Right lobe of liver (tissue), 6 donors: ENCODE results near the gene OSBPL2. TPM values are rescaled to one million over a fixed set of nuclear protein-coding genes. Genes with fewer than 3 reads are reported as not detected.

Experiments used
- ATAC-seq, 4 donors: fragments of 200-7000 bp; cut with Tn5 transposase; one replicate each; pipeline ENCODE4 v1.9.1; 2020; ENCODE audit warnings: mild to moderate bottlenecking in 4 of 4, moderate library complexity in 4 of 4
- DNase-seq, 3 donors: peaks; one replicate each; pipeline ENCODE4 v3.0.0-alpha.2; 2020
- H3K27ac ChIP-seq, 3 donors: fragments of 200-600 bp; one replicate each; pipeline ENCODE4 v1.8.0; 2022
- H3K27me3 ChIP-seq, 2 donors: fragments of 200-600 bp; one replicate each; pipeline ENCODE4 v1.8.0; 2022
- H3K36me3 ChIP-seq, 4 donors: fragments of 200-600 bp; sonication (generic) in 1 of 4; one replicate each; pipeline versions ENCODE4 v1.5.1 to v1.8.0; 2017 to 2022; ENCODE audit warnings: control low read depth in 1 of 4
- H3K4me1 ChIP-seq, 4 donors: fragments of 200-600 bp; sonication (generic) in 1 of 4; one replicate each; pipeline versions ENCODE4 v1.5.1 to v1.8.0; 2017 to 2022; ENCODE audit warnings: control low read depth in 1 of 4
- H3K4me3 ChIP-seq, 3 donors: fragments of 200-600 bp; one replicate each; pipeline ENCODE4 v1.8.0; 2022
- H3K9me3 ChIP-seq, 4 donors: fragments of 200-600 bp; sonication (generic) in 1 of 4; one replicate each; pipeline versions ENCODE4 v1.5.1 to v1.8.0; 2017 to 2022; ENCODE audit warnings: control low read depth in 1 of 4
- POLR2A ChIP-seq: fragments of 450-650 bp; IDR thresholded peaks from one replicate; pipeline ENCODE4 v1.6.1; 2017; ENCODE audit warnings: antibody characterized with exemption, mild to moderate bottlenecking
- WGBS: methylation state at CpG from one replicate; pipeline ENCODE4 v1.1.6; 2018; ENCODE audit warnings: low coverage, low lambda C conversion rate; ENCODE audit not compliant: insufficient coverage; ENCODE audit errors: missing lambda C conversion rate; 5-methylcytosine and 5-hydroxymethylcytosine counted together
- intact Hi-C, 2 donors: fragments of 100-400 bp; cut with DNase I; formaldehyde crosslinking; loops; one replicate each; pipeline versions ENCODE4 v1.11.2 to v1.14.1; 2022
- total RNA-seq, 6 experiments: library from RNA; depleted of rRNA in 2 of 6; stranded (reverse); fragments of >200 nt in 2 of 6; fragmentation: NEBNext Ultra II Directional in 3 of 6; extraction: Animal tissue kit (Norgen Biotek cat#: 25700) in 3 of 6; gene quantifications; one replicate each; pipeline versions ENCODE4 v1.1.0 to v1.2.4, GENCODE V29; 2016 to 2023
- TF ChIP-seq, protein P1 (sequence below), 4 donors: fragments of 200-600 bp in 3 of 4; fragments of 450-650 bp in 1 of 4; IDR thresholded peaks; one replicate each; pipeline versions ENCODE4 v1.5.1 to v1.8.0; 2016 to 2022; ENCODE audit warnings: antibody characterized with exemption in 4 of 4, mild to moderate bottlenecking in 2 of 4
- donor health status: DM: no; HTN: yes; CAD: no.
- donor health status: DM: no; HTN: no; CAD: no.
- donor health status: DM: no; HTN: no; CAD: no.
- donor health status: DM: no; HTN: yes; CAD: no.
- donor health status: DM: no; HTN: yes; CAD: no.

Gene OSBPL2
- total RNA-seq, 6 experiments from 2014 or later, result 15.6 to 27.8 (median 21.2) TPM

GRCh38 chr20:62277253-62277652 is 38.9 kb downstream of the OSBPL2 start:
- no peak for TF ChIP-seq POLR2A
- TF ChIP-seq, protein P1, sequence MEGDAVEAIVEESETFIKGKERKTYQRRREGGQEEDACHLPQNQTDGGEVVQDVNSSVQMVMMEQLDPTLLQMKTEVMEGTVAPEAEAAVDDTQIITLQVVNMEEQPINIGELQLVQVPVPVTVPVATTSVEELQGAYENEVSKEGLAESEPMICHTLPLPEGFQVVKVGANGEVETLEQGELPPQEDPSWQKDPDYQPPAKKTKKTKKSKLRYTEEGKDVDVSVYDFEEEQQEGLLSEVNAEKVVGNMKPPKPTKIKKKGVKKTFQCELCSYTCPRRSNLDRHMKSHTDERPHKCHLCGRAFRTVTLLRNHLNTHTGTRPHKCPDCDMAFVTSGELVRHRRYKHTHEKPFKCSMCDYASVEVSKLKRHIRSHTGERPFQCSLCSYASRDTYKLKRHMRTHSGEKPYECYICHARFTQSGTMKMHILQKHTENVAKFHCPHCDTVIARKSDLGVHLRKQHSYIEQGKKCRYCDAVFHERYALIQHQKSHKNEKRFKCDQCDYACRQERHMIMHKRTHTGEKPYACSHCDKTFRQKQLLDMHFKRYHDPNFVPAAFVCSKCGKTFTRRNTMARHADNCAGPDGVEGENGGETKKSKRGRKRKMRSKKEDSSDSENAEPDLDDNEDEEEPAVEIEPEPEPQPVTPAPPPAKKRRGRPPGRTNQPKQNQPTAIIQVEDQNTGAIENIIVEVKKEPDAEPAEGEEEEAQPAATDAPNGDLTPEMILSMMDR (IDR thresholded peaks at IDR 0.05), result no peak
- no peak for DNase-seq
- intact Hi-C loops, result no loop called here
- 83% methylated on average over 6 of the region's 13 CpGs for WGBS
- ATAC-seq, result no peak
- Histone ChIP-seq H3K36me3 (peaks cover 0 to 58% (median 32%) of the 10 kb centered on the region in 4 donors), H3K4me1 (no peaks in the 10 kb centered on the region), H3K27me3 (no peaks in the 10 kb centered on the region), H3K4me3 (no peak overlapping the region), H3K27ac (no peak overlapping the region), H3K9me3 (no peaks in the 10 kb centered on the region)

DNA sequence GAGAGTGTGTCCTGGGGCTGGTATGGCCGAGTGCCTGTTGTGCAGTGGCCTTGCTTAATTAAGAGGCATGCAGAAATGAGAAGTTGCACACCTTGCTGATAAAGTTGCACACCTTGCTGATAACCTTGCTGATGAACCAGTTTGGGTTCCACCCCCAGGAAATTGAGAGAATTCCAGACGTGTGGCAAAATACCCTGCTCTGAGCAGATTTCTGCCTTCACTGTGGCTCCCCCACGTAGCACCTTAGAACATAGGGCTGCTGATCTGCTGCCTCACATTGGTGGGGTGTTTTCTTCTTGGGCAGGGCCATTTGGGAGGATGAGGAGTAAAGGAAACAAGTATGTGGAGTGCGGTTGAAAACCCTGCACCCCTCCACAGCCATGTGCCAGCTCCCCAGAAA is 42.0 kb downstream of the OSBPL2 start:
- 93% methylated on average over 3 of the region's 4 CpGs for WGBS
- intact Hi-C loops, result no loop called here

GRCh38 chr20:62281161-62281933 is 43.0 kb downstream of the OSBPL2 start:
- H3K9me3 ChIP-seq, result no peaks in the 10 kb centered on the region
- DNase-seq (no peak), ATAC-seq (no peak)
- H3K36me3 ChIP-seq, result peaks cover 0 to 48% (median 21%) of the 10 kb centered on the region in 4 donors
- peaks cover 0 to 3% (median 0%) of the 10 kb centered on the region in 4 donors for H3K4me1 ChIP-seq
- WGBS, result 86% methylated on average over 10 of the region's 31 CpGs
- no peak overlapping the region for H3K4me3 ChIP-seq
- intact Hi-C loops, result no loop called here
- TF ChIP-seq POLR2A, result no peak
- TF ChIP-seq, protein P1 (IDR thresholded peaks at IDR 0.05), result no peak
- H3K27me3 ChIP-seq, result no peaks in the 10 kb centered on the region
- no peak overlapping the region for H3K27ac ChIP-seq

More for the DNA sequence above, 42.0 kb downstream of the OSBPL2 start:
- no peak for DNase-seq
- H3K4me3 ChIP-seq, result no peak overlapping the region
- peaks cover 0 to 2% (median 0%) of the 10 kb centered on the region in 4 donors for H3K4me1 ChIP-seq
- no peak for TF ChIP-seq POLR2A
- TF ChIP-seq, protein P1 (IDR thresholded peaks at IDR 0.05), result no peak
- no peaks in the 10 kb centered on the region for H3K9me3 ChIP-seq
- peaks cover 0 to 50% (median 21%) of the 10 kb centered on the region in 4 donors for H3K36me3 ChIP-seq
- no peaks in the 10 kb centered on the region for H3K27me3 ChIP-seq
- H3K27ac ChIP-seq, result no peak overlapping the region
- no peak for ATAC-seq

DNA sequence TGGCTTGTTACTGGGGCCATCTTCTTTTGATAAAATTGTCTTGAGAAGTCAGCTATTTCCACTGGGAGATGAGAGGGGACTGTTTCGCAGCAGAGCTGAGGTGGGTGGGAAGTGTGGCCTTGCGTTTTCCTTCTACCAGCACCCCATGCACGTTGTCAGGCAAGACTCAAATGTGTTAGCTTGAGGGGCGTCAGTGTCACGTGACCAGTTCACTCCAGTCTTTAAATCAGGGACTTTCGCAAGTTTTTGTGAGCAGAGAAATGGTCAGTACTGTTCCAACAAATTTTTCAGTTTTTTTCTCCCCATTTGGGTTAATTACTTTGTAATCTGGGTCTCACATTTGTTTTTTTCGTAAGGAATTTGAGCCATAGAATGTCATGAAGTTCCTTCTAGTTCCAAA is 43.8 kb downstream of the OSBPL2 start:
- TF ChIP-seq POLR2A, result no peak
- TF ChIP-seq, protein P1 (IDR thresholded peaks at IDR 0.05), result no peak
- no peak for DNase-seq
- intact Hi-C loops, result no loop called here
- Histone ChIP-seq H3K9me3 (no peaks in the 10 kb centered on the region), H3K36me3 (peaks cover 0 to 55% (median 21%) of the 10 kb centered on the region in 4 donors), H3K4me3 (no peak overlapping the region), H3K27me3 (no peaks in the 10 kb centered on the region), H3K4me1 (peaks cover 0 to 3% (median 0%) of the 10 kb centered on the region in 4 donors), H3K27ac (no peak overlapping the region)
- 90% methylated on average over 7 of the region's 7 CpGs for WGBS
- ATAC-seq, result no peak
